Adrenal gland (tissue), 5 donors: ENCODE data around the gene KCNJ15.

Source experiments
- POLR2A ChIP-seq, 2 donors: fragments of 450-650 bp; IDR thresholded peaks; one replicate each; pipeline ENCODE4 v1.6.1; 2017; ENCODE audit warnings: antibody characterized with exemption in 2 of 2, mild to moderate bottlenecking in 2 of 2, moderate library complexity in 1 of 2
- TF ChIP-seq, protein P1 (sequence below), 6 experiments: fragments of 450-650 bp in 4 of 6; fragments of 200-600 bp in 2 of 6; sonication (generic) in 1 of 6; IDR thresholded peaks; 1 replicate in 5 of 6; 2 replicates in 1 of 6; pipeline versions ENCODE4 v1.5.1 to v1.8.0; 2016 to 2021; ENCODE audit warnings: antibody characterized with exemption in 6 of 6, mild to moderate bottlenecking in 2 of 6, moderate library complexity in 1 of 6
- donor health status: DM: no; HTN: no; CAD: no.

DNA sequence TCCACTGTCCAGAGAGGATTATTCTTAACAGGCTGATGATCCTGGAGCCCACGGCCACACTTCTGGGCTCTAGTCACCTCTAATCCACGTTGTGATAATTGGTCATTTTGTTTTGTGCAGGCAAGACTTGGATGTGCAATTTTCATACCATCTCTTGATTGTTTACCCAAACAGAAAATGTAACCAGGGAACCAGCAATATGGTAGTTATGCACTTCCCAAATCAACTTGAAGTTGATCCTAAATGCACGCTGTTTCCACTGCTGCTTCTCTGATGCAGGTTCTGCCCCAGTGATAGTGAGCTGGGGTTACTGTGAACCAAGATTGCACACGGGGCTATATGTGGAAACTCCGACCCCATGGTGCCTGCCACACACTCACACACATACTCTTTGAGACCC is 14.7 kb upstream of the KCNJ15 start:
- TF ChIP-seq, protein P1, sequence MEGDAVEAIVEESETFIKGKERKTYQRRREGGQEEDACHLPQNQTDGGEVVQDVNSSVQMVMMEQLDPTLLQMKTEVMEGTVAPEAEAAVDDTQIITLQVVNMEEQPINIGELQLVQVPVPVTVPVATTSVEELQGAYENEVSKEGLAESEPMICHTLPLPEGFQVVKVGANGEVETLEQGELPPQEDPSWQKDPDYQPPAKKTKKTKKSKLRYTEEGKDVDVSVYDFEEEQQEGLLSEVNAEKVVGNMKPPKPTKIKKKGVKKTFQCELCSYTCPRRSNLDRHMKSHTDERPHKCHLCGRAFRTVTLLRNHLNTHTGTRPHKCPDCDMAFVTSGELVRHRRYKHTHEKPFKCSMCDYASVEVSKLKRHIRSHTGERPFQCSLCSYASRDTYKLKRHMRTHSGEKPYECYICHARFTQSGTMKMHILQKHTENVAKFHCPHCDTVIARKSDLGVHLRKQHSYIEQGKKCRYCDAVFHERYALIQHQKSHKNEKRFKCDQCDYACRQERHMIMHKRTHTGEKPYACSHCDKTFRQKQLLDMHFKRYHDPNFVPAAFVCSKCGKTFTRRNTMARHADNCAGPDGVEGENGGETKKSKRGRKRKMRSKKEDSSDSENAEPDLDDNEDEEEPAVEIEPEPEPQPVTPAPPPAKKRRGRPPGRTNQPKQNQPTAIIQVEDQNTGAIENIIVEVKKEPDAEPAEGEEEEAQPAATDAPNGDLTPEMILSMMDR (IDR thresholded peaks at IDR 0.05), result no peak
- no peak for TF ChIP-seq POLR2A (IDR thresholded peaks at IDR 0.05)
